WI38 (cell line): ENCODE results near the gene LRWD1.

Source experiments
- H3K4me3 ChIP-seq: 2 replicates; pipeline ENCODE4 v1.5.1; 2011; ENCODE audit warnings: low read depth, mild to moderate bottlenecking, control low read depth, low read length
- CTCF ChIP-seq: IDR thresholded peaks from 2 replicates; pipeline ENCODE4 v1.5.1; 2012; ENCODE audit warnings: low read depth, mild to moderate bottlenecking, control low read depth, low read length

The LRWD1 gene

DNA sequence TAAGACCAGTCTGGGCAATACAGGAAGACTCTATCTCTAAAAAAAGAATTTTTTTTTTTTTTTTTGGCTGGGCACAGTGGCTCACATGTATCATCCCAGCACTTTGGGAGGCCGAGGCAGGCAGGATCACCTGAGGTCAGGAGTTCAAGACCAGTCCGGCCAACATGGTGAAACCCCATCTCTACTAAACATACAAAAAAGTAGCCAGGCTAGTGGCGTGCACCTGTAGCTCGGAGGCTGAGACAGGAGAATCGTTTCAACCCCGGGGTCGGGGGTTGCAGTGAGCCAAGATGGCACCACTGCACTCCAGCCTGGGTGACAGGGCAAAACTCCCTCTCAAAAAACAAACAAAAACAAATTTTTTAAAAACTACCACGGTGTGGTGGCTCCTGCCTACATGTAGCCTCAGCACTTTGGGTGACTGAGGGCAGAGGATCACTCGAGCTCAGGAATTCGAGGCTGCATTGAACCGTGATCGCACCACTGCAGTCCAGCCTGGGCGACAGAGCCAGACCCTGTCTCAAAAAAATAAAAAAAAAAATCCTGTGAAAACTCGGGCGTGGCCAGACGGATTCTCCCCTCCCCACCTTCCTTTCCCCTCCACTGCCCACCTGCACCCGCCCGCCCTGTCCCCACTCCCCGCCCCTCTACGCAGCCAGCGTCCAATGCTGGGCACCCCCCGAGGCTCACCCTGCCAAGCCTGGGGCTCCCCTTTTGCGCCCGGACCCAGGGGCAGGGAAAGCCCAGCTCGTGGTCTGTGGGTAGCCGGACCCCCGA is 32.2 kb upstream of the LRWD1 start:
- peak overlapping the region; percentile 79 for H3K4me3 ChIP-seq
- no peak for TF ChIP-seq CTCF

DNA sequence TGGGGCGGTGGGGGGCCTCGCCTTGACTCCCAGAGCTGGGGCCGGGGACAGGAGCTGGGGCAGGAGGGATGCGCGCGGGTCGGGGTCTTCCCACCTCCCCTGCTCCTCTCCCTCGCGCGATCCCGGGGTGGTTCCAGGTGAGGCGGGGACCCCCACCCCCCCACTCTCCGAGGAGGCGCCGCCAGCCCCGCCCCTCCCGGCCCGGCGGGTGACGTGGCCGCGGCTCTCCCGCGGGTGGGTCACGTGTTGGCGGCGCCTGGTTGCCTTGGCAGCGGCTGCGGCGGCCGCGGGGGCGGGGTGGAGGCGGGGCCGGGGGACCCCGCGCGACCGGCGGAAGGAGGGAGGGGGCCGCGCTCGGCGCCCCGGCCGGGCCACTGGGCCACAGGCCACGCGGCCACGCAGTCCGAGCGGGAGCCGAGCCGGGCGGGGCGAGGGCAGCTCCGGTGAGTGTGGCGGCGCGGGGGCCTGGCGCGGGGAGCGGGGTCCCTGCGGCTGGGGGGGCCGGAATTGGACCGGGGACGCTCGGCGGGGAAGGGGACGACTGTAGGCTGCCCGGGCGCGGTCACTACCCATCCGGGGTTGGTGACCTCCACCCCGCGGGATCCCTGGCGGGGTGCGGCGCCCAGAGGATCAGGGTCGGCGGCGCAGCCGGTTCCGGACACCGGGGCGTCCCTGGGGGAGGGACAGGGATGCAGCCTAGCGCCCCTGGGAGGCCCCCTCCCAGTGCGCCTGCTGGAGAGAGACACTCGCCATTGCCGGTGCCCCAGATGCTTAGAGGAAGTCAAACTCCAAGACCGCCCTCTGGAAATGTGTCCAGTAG is 31.4 kb upstream of the LRWD1 start, which contains the start of gene ORAI2:
TSS of gene ORAI2 (plus strand) at position 357 of the 820 bp plus-strand sequence. CDS start 5,382 bp downstream, outside the sequence.
- TF ChIP-seq CTCF: no peak

DNA sequence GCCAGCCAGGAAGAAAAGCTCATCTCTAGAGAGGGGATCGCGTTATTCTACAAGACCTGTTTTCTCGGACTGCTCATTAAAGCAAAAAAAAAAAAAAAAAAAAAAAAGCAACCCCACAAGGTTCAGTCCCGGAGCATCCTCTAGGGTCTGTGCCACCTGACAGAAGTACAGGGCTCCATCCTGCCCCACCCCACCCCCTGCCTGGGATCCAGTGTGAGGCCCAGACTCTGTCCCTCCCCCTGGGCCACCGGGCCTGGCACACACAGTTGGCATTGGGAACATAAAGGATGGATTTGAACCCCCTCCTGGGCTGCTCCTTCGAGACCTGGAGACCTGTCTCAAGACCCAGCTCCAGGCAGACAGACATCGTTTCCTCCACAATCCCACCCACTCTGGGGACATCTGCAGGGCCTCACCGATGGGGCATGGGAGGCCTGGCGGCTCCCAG is 30.7 kb upstream of the LRWD1 start:
- peak overlapping the region; percentile 79 for H3K4me3 ChIP-seq
- TF ChIP-seq CTCF: no peak

More for the DNA sequence above, 31.4 kb upstream of the LRWD1 start, which contains the start of gene ORAI2:
- peak within 1 kb of the TSS; percentile 79 for H3K4me3 ChIP-seq

DNA sequence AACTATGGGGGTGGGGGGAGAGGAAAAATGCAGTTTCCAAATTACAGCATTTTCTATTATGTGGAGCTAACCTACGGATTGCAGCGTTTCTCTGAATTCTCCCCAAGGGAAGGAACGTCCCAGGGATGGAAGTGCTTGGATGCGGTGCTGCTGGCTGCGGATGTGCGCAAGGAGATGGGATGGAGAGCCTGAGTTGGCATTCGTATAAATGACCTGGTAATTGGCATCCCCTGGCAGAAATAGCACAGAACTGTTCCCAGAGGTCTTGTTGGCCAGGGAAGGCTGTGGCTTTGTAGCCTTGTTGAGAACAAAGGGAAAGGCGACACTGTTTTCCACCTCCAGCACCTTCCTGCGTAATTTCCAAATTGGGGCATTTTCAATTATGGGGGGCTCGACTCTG is 28.7 kb upstream of the LRWD1 start:
- no peak for TF ChIP-seq CTCF
- H3K4me3 ChIP-seq: no peak overlapping the region

GRCh38 chr7:102439963-102440795 is 24.6 kb upstream of the LRWD1 start:
- no peak overlapping the region for H3K4me3 ChIP-seq
- TF ChIP-seq CTCF: no peak

DNA sequence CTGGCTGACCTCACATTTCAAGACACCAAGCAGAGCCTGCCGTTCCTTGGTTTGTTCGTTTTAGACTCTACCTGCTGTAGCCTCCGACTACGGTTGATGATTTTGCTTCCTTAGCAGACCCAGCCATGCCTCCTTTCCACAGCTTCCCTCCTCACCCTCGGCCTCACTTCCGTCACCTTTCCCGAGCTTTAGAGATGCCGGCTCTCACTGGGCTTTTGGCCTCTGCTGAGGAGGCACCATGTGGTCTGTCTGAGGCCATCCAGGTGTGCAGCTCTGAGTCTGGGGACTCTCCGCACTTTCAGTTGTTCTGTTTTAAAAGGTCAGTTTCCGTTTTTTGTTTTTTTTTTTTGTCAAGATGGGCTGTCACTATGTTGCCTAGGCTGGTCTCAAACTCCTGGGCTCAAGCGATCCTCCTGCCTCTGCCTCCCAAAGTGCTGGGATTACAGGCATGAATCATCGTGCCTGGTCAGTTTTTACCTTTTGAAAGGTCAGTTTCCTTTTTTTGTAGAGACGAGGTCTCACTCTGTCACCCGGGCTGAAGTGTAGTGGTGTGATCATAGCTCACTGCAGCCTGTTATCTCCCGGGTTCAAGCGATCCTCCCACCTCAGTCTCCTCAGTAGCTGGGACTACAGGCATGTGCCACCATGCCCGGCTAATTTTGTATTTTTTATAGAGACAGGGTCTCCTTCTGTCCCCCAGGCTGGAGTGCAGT is 19.7 kb upstream of the LRWD1 start:
- H3K4me3 ChIP-seq: no peak overlapping the region
- TF ChIP-seq CTCF: no peak
